GM21526 (cell line): ENCODE data around the gene POU2F2.
"Not testable (repeated sequence)": the region's sequence is repeated elsewhere in the genome, so short reads cannot be mapped to it uniquely, and the experiment has no call there.

Source experiments
- ATAC-seq: cut with Tn5 transposase; IDR thresholded peaks from one replicate; pipeline ENCODE4 v1.9.1; 2021; ENCODE audit warnings: moderate library complexity; ENCODE audit not compliant: unreplicated experiment, low FRiP score

The POU2F2 gene

DNA sequence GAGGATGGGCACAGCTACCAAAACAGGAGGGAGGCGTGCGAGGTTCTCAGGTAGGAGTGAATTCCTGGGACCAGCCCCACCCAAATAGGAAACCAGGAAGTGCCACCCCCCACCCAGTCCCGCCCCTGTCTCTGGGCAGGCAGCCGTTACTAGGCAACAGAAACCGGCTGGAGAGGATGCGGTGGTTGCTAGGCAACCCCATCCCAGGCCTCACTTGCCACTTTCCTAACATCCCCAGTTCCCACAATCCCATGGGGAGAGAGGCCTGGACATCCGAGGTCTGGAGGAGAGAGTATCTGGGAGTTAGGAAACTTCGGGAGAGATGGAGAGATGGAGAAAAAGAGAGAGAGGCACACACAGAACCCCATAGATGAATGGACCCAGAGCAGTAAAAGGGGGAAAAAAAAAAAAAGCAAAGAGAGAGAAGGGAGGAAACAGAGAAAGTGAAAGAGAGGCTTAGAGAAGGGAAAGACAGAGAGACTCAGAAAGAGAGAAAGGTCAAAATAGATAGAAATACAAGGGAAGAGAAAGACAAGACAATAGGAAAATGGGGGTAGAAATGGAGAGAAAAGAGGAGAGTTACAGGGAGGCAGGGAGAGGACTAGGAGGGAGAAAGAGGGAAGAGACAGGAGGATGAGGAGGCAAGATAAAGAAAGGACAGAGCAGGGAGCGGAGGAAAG, 66.0 kb downstream of the POU2F2 start:
- ATAC-seq, result no peak

DNA sequence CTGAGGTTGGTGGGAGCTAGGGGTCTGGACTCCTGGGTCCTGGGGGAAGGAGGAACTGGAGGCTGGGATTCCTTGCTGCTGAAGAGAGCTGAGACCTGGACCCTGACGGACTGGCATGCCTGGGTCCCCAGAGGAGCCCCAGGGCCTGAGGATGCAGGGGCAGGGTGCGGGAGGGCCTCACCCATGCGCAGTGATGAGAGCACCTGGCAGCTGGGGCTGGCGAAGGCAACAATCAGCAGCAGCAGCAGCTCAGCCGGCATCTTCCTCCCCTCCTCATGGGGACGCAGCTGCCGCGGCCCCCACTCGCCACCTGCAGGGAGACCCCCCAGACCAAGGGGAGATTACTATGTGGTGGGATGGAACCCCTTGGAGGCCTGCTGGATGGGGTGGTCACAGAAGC, 66.7 kb downstream of the POU2F2 start:
- no peak for ATAC-seq

DNA sequence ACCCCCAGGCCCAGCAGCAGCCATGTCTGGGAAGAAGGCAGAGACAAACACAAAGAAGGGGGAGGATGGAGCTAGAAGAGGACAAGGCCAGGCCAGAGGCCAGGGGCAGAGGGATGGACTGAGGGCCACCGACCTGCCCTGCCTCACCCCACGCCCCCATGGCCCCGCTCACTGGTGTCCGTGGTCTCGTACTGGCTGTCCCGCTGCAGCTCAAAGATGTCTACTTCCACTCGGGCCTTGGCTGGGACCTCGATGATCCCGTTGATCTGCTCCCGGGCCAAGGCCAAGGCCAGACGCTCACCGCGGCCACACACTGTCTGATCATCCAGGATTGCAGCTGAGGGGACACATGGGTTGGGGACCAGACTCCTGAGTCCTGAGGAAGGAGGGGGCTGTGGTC, 67.2 kb downstream of the POU2F2 start:
- ATAC-seq, result no peak

DNA sequence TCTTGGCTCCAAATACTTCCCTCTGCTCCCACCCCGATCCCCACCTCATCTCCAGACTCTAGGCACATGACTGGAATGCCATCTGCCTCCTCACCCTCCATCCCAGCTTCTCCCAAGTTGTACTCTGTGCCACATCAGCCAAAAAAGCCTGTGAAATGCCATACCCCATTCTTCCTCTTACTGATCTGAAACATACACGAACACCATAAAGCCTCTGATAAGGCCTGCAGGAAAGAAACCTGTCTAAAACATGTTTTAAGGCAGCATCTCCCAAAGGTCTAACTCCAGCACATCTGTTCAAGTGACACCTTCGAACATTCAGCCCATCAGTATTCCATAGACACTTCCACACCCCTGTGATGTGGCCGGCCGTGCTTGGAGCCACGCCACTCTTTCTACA, 67.8 kb downstream of the POU2F2 start:
- ATAC-seq, result no peak

DNA sequence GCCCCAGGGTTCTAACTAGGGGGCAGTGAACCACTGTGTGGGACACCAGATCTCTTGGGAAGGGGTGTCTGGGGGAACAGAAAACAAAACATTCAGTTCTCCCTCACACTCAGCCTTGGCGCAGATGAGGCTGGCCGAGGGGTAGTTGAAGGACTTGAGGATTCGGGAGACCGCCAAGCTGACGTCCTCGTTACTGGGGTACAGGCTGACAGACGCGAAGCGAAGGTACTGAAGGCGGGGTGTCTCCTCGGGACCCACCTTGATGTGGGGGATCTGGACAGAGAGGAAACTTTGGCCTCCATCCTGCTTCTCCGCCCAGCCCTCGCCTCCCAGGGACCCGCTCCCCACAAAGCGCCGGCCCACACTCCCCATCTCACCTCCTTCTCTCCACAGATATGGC, 69.9 kb downstream of the POU2F2 start:
- ATAC-seq, result no peak

DNA sequence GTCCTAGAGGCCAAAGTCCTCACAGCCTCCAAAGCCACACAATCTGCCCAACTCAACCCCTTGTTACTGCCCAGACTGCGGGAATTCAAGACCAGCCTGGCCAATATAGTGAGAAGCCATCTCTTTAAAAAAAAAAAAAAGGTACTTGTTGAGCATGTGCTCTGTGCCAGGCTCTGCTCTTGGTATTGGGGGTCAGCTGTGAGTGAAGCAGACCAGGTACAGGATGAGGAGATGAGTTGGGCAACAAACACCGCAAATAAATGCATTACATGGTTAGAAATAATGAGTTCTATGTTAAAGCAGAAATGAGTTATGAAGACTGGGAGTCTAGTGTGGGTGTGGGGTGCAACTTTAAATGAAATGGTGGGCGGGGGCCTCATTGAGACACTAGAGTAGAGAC, 72.1 kb downstream of the POU2F2 start:
- no peak for ATAC-seq

DNA sequence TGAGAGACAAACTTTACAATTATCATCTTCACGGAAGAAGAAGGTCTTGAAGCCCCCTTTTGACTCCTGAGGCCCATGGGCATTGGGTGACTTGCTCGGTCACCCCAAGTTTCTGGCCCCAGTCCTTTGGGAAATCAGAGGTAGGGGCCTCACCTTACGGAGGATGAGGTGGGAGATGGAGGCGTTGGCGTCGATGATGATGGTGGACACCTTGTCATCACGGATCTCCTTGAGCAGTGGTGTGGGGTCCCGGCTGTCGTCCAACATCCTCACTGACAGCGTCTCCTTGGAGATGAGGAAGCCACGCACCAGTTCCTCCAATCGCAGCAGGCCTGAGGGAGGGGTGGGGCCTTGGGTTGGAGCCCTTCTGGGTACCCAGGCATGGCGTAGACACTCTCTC, 73.0 kb downstream of the POU2F2 start:
- ATAC-seq, result no peak

DNA sequence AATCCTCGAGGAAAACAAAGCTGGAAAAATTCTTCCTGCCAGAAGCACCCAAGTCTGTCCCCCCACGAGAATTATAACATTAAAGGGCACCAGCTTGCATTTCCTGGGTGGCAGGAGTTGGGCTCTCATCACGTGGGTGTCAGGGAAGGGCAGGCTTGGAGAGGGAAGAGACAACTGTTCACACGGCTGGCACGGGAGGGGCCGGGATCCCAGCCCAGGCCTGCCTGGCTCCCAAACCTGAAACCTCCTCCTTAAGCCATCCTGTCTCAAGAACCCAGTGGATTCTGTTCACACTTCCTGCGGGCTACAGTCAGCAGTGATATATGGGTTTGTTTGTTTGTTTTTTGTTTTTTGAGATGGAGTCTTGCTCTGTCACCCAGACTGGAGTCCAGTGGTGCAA, 74.4 kb downstream of the POU2F2 start:
- ATAC-seq, result no peak

DNA sequence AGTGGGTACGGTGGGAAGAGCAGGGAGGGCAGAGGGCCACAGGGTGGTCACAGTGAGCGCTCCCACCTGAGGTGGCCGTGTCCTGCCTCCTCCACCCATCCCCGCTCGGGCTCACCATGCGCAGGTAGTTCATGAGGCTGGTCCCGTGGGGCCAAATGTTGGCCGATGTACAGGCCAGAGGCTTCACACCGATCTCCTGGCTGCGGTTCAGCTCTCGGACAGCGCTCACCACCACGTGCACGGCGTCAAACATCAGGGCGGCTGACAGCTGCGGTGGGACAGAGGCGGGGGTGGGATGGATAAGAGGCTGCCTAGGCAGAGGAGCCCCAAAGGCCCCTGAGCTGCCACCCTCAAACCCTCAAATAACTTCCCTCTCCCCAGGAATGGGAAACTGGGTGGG, 78.0 kb downstream of the POU2F2 start:
- ATAC-seq, result no peak

DNA sequence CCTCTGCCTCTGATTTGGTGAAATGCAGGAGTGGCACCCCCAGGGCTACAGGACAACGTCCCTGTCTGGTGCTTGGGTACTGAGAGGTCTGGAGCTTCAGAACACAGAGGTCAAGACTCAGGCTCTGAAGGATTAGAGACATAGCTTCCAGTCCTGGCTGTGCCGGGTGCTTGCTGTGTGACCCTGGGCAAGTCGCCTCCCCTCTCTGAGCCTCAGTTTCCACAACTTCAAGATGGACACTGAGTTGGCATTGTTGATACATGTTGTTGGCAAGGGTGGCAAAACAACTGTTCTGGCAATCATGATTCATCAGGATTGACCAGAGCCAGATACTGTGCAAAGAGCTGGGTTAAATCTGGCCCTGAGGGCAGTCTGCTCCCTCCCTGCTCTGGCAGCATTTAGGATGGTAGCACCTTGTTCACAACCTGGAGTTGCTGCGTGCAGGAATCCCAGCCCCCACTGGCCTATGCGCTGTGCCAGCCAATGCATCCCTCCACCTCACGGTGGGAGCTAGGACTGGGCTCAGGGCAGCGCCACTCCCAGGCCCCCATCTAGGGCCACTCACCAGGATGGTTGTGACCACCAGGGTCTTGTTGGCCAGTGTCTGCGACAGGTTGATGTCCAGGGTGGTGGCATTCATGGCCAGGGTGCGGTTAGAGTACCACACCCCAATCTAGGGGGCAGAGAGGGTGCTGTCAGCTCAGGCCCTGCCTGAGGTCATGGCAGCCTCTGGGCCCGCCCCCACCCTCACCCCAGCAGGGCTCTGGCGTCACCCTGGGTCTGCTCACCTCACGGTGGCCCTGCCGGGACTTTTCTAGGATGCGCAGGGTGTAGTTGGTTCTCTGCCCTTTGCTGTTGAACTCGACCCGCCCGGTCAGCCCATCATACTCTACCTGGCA, 79.0 kb downstream of the POU2F2 start:
- no peak for ATAC-seq

DNA sequence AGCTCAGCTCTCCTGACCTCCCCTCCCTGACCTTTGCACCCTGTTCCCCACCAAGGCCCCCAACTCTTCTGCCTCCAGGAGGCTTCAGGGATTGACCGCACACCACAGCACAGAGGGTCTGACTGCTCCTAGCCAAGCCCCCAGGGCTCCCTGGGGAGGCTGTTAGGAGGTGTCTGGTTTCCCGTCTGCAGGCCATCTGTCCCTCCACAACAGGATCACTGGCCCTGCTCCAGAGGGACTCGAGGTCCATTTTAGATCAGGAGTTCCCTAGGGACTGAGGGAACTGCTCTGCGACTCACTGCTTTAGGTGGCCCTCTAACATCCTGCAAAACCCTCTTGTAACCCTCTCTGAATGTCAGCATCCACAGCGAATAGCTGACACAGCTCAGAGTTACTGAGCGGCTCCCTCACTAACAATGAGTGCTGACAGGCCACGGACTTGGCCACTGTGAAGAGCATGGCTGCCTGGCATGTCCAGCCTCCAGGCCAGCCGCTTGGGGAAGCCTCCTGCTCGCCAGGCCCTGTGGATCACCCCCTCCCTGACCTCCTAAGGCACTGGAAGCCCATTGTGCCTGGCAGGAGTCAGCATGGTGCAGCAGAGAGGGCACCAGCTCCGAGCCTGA, 79.9 kb downstream of the POU2F2 start:
- no peak for ATAC-seq

DNA sequence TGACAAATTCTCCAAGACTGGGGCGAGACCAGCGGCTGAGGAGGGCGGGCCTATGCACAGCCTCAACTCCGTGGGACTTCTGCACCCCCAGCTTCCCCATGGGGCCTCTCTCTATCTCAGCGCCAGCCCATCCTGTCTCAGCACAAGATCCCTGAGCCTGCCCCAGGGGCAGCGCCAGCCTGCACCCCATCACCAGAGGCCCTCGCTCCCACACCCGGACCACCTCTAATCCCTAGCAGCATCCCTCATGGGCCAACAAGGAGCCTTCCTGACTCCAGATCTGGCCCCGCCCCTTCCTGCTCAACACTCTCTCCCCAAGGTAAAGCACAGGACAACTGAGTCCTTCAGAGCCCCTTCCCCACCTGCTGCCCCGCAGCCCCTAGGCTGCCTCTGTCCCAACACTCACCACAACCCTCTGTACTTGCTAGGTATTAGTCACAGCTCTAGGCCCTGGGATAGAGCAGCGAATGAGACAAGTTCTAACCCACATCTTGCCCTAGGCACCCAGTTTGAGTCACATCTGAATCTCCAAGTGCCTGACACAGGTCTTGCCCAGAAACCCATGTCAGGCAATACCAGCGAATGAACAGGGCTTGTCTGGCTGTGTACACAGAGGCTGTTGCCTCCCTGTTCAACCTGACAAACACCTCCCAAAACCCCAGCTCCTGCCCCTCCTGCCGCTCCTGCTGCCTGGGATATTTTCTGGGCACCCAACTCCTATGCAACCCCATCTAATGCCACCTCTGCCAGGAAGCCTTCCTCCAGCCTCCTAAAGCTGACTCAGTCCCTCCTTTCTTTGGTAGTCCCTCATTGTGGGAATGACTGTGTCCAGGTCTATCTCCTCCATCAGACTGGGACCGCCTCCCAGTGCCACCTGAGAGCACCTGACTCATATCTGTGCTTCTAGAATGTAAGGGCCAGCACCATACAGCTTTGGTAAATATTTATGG, 80.8 kb downstream of the POU2F2 start:
- ATAC-seq, result no peak

DNA sequence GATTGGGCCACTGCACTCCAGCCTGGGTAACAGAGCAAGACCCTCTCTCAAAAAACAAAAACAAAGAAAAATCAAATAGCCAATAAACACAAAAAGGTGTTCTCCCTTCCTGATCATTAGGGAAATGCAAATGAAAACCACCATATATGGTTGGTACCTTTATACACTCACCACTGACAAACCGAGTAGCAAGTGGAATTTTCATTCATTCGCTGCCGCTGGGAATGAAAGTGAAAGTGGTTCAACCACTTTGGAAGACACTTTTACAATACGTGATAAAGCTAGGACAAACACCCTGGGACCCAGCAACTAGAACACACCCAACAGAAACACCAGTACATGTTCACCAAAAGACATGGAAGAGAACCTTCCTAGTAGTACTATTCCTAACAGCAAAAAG, 83.3 kb downstream of the POU2F2 start:
- no peak for ATAC-seq

DNA sequence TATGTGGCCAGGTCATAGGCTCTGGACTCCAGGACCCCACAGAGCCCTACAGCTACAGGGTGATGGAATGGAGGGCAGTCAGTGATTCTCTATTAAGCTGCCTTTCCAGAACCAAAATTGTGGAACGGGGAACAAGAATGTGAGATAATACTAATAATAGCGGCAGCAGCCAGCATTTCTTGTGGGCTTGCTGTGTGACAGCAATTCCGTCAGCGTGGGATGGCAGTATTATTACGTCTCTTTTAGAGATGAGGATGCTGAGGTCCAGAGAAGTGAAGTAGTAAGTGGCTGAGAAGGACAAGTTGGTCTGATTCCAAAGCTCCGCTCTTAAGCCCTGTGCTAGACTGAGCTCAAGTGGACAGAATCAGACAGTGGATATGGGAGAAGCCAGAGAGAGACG, 86.7 kb downstream of the POU2F2 start:
- ATAC-seq, result no peak

DNA sequence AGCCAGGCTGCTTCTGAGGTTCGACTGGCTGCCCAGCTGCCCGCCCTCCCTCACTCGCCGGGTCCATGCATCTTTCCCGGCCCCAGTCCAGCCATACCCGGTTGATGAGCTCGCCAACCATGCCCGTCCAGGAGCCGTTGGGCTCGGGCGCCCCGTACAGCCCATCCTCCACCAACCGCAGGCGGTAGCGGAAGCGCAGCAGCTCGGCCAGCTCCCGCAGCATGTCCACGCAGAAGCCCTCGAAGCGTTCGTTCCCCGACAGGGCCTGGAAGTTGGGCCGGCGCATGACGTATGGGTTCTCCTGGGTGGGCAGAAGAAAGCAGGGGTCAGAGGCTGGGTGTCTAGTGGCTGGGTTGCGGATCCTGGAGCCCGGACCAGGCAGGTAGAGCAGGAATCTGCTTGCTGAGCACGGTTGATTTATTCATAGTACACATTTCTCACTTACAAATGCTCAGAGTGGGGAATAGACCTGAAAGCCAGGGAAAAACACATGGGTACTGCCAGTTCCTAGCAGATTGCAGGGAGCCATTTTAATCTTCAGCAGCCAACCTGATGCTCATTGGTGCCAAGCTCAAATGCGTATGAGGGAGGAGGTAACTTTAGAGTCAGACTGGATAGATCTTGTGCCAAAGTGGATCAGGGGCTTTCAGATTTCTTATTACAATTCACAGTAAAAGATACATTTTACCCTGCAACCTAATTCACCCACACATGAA, 89.6 kb downstream of the POU2F2 start:
- ATAC-seq, result no peak

DNA sequence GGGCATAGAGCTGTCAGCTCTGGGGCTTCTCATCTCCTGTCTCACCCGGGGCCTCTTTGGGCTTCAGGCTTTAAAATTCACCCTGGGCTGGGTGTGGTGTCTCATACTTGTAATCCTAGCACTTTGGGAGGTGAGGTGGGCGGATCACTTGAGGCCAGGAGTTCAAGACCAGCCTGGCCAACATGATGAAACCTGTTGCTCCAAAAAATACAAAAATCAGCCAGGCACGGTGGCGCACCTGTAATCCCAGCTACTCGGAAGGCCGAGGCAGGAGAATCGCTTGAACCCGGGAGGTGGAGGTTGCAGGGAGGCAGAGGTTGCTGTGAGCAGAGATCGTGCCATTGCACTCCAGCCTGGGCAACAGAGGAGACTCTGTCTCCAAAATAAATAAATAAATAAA, 91.8 kb downstream of the POU2F2 start:
- ATAC-seq, result not testable (repeated sequence)

DNA sequence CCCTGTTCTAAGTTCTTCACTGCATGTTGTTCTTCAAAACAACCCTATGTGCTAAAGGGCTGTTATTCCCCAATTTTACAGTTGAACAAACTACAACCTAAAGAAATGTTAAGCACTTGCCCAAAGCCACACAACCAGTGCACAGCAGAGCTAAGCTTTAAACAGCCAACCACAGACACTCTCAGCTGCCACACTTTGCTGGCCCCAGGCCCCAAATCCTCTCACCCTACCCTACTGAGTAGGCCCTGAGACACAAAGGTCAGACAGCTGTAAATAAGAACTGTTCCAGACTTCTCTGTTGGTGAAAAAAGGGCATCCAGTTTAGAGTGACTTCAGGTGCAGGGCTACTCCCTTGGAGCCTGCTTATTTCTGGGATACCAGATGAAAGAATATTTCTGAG, 92.2 kb downstream of the POU2F2 start:
- ATAC-seq, result no peak

DNA sequence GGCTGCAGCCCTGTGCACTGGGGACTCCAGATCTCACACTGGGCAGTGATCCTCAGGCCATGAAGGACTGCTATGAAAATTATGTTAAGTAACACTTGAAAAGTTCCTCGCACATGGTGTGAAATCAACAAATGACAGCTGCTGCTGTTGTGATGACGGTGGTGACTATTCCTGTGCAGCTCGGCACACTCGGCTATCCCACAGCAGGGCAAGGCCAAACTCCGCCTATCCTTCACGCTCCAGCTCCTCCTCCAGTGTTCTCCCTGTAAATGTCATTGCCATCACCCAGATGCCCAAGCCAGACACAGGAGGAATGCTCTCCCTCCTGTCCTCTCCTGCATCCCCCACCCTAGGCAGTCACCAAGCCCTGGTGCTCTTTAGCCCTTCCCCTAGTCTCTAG, 93.6 kb downstream of the POU2F2 start:
- ATAC-seq, result no peak

DNA sequence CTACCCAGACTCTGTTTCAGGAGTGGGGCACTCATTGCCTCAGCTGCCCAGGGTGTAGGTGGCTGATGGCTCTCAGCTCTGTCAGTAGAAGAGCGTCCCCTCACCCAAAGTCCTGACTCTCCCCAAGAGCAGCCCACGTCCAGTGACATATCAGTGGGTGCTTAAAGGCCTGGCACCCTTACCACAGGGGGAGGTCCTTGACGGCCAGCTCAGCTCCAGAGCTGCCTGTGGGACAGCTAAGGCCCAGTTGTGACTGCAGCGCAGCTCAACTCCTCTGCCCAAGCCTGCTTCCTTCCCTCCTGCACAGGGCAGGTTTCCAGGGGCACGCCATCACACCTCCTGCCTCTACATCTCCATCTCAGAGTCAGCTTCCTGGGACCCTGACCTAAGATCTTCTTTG, 94.6 kb downstream of the POU2F2 start:
- no peak for ATAC-seq
